HEK293 (cell line): ENCODE measurements around the gene MAP3K20.

Experiments
- CTCF ChIA-PET: fragments of 350-600 bp; formaldehyde crosslinking; extraction: SDS; loops from one replicate; lab custom pipeline; 2021; ENCODE audit warnings: antibody characterized with exemption; lab: Yijun Ruan, JAX
- POLR2A ChIA-PET: fragments of 300-600 bp; formaldehyde crosslinking; extraction: SDS; loops from one replicate; lab custom pipeline; 2020; ENCODE audit warnings: antibody characterized with exemption, inconsistent platforms; lab: Yijun Ruan, JAX
- H3K27ac ChIP-seq: fragments of 200-500 bp; sonication (Bioruptor generic); 2 replicates; pipeline ENCODE4 v1.5.1; 2014; ENCODE audit warnings: low read depth, low read length, control low read depth, inconsistent platforms; ENCODE audit errors: extremely low read depth
- H3K36me3 ChIP-seq, 2 experiments: fragments of 200-500 bp in 1 of 2; sonication (Bioruptor generic) in 1 of 2; 1 replicate in 1 of 2; 2 replicates in 1 of 2; pipeline ENCODE4 v1.5.1; 2014 to 2017; ENCODE audit warnings: inconsistent platforms in 2 of 2, low read length in 2 of 2; ENCODE audit not compliant: control insufficient read depth in 2 of 2, insufficient read depth in 1 of 2
- H3K4me1 ChIP-seq: fragments of 200-500 bp; sonication (Bioruptor generic); 2 replicates; pipeline ENCODE4 v1.5.1; 2014; ENCODE audit warnings: mild to moderate bottlenecking, low read length, inconsistent platforms; ENCODE audit not compliant: control insufficient read depth, insufficient read depth
- H3K4me3 ChIP-seq: 2 replicates; pipeline ENCODE4 v1.5.1; 2011; ENCODE audit warnings: low read depth, mild to moderate bottlenecking, control low read depth, low read length, moderate library complexity
- H3K9me3 ChIP-seq: fragments of 200-500 bp; sonication (Bioruptor generic); 2 replicates; pipeline ENCODE4 v1.5.1; 2014; ENCODE audit warnings: low read depth, low read length, inconsistent platforms; ENCODE audit not compliant: control insufficient read depth, insufficient read depth
- GLIS2 ChIP-seq: fragments of 450-650 bp; formaldehyde crosslinking; IDR thresholded peaks from 2 replicates; pipeline ENCODE4 v1.5.1; 2016; ENCODE audit warnings: missing biosample characterization, missing genetic modification characterization
- IKZF3 ChIP-seq: fragments of 450-650 bp; IDR thresholded peaks from 2 replicates; pipeline ENCODE4 v1.5.0; 2018; ENCODE audit warnings: missing biosample characterization, mild to moderate bottlenecking, missing genetic modification characterization, moderate library complexity
- PATZ1 ChIP-seq: fragments of 450-650 bp; formaldehyde crosslinking; IDR thresholded peaks from 2 replicates; pipeline ENCODE4 v1.5.1; 2016; ENCODE audit warnings: missing biosample characterization, missing genetic modification characterization
- PRDM4 ChIP-seq: fragments of 450-650 bp; formaldehyde crosslinking; IDR thresholded peaks from 2 replicates; pipeline ENCODE4 v1.5.1; 2017; ENCODE audit warnings: missing biosample characterization, missing genetic modification characterization
- SP3 ChIP-seq: fragments of 450-650 bp; formaldehyde crosslinking; IDR thresholded peaks from 2 replicates; pipeline ENCODE4 v1.5.1; 2016; ENCODE audit warnings: missing biosample characterization, missing genetic modification characterization
- ZNF114 ChIP-seq: fragments of 450-650 bp; formaldehyde crosslinking; IDR thresholded peaks from 2 replicates; pipeline ENCODE4 v1.5.0; 2017; ENCODE audit warnings: missing biosample characterization, missing genetic modification characterization
- ZNF138 ChIP-seq: fragments of 450-650 bp; formaldehyde crosslinking; IDR thresholded peaks from 2 replicates; pipeline ENCODE4 v1.5.1; 2016; ENCODE audit warnings: missing biosample characterization, missing genetic modification characterization, borderline replicate concordance
- ZNF146 ChIP-seq: fragments of 450-650 bp; formaldehyde crosslinking; IDR thresholded peaks from 2 replicates; pipeline ENCODE4 v1.5.1; 2016; ENCODE audit warnings: missing biosample characterization, missing genetic modification characterization
- ZNF16 ChIP-seq: fragments of 450-650 bp; formaldehyde crosslinking; IDR thresholded peaks from 2 replicates; pipeline ENCODE4 v1.5.1; 2016; ENCODE audit warnings: low read depth, missing biosample characterization, missing genetic modification characterization
- ZNF221 ChIP-seq: fragments of 450-650 bp; formaldehyde crosslinking; IDR thresholded peaks from 2 replicates; pipeline ENCODE4 v1.5.1; 2017; ENCODE audit warnings: missing biosample characterization, missing genetic modification characterization, borderline replicate concordance
- ZNF292 ChIP-seq: fragments of 450-650 bp; formaldehyde crosslinking; IDR thresholded peaks from 2 replicates; pipeline ENCODE4 v1.5.1; 2016; ENCODE audit warnings: low read depth, missing biosample characterization, missing genetic modification characterization, borderline replicate concordance
- ZNF548 ChIP-seq: fragments of 450-650 bp; formaldehyde crosslinking; IDR thresholded peaks from 2 replicates; pipeline ENCODE4 v1.5.1; 2016; ENCODE audit warnings: missing biosample characterization, missing genetic modification characterization
- ZNF664 ChIP-seq: fragments of 450-650 bp; formaldehyde crosslinking; IDR thresholded peaks from 2 replicates; pipeline ENCODE4 v1.5.1; 2016; ENCODE audit warnings: missing biosample characterization, missing genetic modification characterization
- ZNF785 ChIP-seq: fragments of 450-650 bp; formaldehyde crosslinking; IDR thresholded peaks from 2 replicates; pipeline ENCODE4 v1.5.1; 2016; ENCODE audit warnings: missing biosample characterization, missing genetic modification characterization
- ZSCAN5A ChIP-seq: fragments of 450-650 bp; formaldehyde crosslinking; IDR thresholded peaks from 2 replicates; pipeline ENCODE4 v1.5.1; 2016; ENCODE audit warnings: missing biosample characterization, missing genetic modification characterization
- TF ChIP-seq, protein P1 (sequence below): fragments of 450-650 bp; formaldehyde crosslinking; IDR thresholded peaks from 2 replicates; pipeline ENCODE4 v1.5.1; 2016; ENCODE audit warnings: missing biosample characterization, missing genetic modification characterization
- TF ChIP-seq, protein P2 (sequence below): fragments of 450-650 bp; formaldehyde crosslinking; IDR thresholded peaks from 2 replicates; pipeline ENCODE4 v1.5.1; 2016; ENCODE audit warnings: missing biosample characterization, missing genetic modification characterization, borderline replicate concordance

MAP3K20 gene

DNA sequence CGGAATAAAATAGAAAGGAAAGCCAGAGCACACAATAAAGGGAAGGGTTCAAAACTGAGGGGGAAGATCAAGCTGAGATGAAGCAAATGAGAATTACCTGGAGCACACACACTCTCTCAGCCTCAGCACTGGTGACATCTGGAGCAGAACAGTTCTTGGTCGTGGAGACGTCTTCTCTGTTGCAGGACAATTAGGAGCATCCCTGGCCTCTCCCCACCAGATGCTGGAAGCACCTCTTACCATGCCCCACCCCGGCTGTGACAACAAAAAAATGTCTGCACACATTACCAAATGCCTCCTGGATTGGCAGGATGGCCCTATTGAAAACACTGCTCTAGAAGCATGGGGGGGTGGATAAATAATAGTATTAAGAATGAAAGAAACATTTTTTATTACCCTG is 43.6 kb upstream of the MAP3K20 start:
- Histone ChIP-seq H3K9me3 (no peaks in the 10 kb centered on the region), H3K4me1 (0 out of 2 replicates have a peak, but pooled peaks cover 3% of the 10 kb centered on the region), H3K27ac (no peak overlapping the region), H3K36me3 (no peaks in the 10 kb centered on the region), H3K4me3 (no peak overlapping the region)
- ChIA-PET POLR2A (no interaction called here), CTCF (interaction anchor here (0.9 to 7.2 kb wide), 2 partner anchors 18 to 181 kb away, joined by 5 to 255 read pairs; no protein-coding TSS in a partner anchor)
- TF ChIP-seq ZNF146 (tag by site-specific recombination) (no peak), PRDM4 (tag by site-specific recombination) (no peak), GLIS2 (tag by site-specific recombination) (no peak), ZNF16 (no peak), SP3 (no peak)
- TF ChIP-seq, protein P1, sequence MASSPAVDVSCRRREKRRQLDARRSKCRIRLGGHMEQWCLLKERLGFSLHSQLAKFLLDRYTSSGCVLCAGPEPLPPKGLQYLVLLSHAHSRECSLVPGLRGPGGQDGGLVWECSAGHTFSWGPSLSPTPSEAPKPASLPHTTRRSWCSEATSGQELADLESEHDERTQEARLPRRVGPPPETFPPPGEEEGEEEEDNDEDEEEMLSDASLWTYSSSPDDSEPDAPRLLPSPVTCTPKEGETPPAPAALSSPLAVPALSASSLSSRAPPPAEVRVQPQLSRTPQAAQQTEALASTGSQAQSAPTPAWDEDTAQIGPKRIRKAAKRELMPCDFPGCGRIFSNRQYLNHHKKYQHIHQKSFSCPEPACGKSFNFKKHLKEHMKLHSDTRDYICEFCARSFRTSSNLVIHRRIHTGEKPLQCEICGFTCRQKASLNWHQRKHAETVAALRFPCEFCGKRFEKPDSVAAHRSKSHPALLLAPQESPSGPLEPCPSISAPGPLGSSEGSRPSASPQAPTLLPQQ = no peak

DNA sequence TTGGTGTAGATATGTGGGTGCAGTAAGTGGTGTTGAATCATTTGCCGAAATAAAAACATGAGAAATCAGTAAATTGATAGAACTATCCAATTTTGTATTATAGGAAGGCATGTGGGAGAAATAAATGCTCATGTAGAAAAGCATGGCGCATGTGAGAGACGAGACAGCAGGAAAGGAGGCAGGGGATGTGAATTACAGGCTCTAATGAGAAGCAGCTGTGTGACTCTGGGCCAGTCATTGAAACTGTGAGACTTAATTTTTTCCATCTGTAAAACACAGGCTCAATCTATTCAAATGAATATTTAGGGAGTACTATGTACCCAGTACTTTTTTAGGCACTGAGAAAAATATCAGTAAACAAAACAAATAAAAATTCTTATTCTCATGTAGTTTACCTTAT is 42.6 kb upstream of the MAP3K20 start:
- TF ChIP-seq PATZ1 (tag by site-specific recombination) (no peak), ZNF221 (no peak), ZNF292 (no peak), ZSCAN5A (tag by site-specific recombination) (no peak), IKZF3 (tag by site-specific recombination) (no peak)
- Histone ChIP-seq H3K9me3 (no peaks in the 10 kb centered on the region), H3K36me3 (no peaks in the 10 kb centered on the region), H3K4me1 (peaks cover 3% of the 10 kb centered on the region; the same call in 1 of the 2 replicates), H3K4me3 (no peak overlapping the region), H3K27ac (no peak overlapping the region)
- ChIA-PET CTCF (interaction anchor here (0.7 to 0.9 kb wide), 2 partner anchors 17 to 220 kb away, joined by 3 to 5 read pairs; no protein-coding TSS in a partner anchor), POLR2A (no interaction called here)

DNA sequence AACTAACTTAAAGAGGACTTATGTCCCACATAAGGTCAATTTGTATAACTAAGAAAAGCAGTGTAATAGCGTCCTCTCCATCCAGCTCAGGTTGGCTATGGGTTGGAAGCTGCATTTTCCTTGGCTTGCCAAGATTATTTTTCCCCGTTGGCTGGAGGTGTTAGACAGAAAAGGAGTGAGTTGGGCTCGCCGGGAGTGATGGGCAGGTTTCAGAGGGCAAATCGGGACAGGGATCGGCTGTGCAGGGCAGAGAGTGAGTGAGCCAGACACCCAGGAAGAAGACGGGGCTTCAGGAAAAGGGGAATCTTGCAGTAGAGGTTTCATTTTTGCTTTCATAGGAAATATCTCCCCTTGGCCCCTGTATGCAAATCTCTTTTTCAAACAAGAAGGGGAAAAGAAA is 41.5 kb upstream of the MAP3K20 start:
- no peaks in the 10 kb centered on the region for H3K9me3 ChIP-seq
- H3K4me1 ChIP-seq = peaks cover 3% of the 10 kb centered on the region; the same call in 1 of the 2 replicates
- ChIA-PET POLR2A (no interaction called here), CTCF (interaction anchor here (0.7 kb wide), 1 partner anchor 21 kb away, joined by 3 read pairs; no protein-coding TSS in a partner anchor)
- no peaks in the 10 kb centered on the region for H3K36me3 ChIP-seq
- no peak overlapping the region for H3K4me3 ChIP-seq
- no peak overlapping the region for H3K27ac ChIP-seq
- TF ChIP-seq ZNF785 (tag by site-specific recombination) (no peak), ZNF664 (tag by site-specific recombination) (no peak), ZNF114 (tag by site-specific recombination) (no peak), ZNF138 (no peak), ZNF548 (tag by site-specific recombination) (no peak)
- TF ChIP-seq, protein P2, sequence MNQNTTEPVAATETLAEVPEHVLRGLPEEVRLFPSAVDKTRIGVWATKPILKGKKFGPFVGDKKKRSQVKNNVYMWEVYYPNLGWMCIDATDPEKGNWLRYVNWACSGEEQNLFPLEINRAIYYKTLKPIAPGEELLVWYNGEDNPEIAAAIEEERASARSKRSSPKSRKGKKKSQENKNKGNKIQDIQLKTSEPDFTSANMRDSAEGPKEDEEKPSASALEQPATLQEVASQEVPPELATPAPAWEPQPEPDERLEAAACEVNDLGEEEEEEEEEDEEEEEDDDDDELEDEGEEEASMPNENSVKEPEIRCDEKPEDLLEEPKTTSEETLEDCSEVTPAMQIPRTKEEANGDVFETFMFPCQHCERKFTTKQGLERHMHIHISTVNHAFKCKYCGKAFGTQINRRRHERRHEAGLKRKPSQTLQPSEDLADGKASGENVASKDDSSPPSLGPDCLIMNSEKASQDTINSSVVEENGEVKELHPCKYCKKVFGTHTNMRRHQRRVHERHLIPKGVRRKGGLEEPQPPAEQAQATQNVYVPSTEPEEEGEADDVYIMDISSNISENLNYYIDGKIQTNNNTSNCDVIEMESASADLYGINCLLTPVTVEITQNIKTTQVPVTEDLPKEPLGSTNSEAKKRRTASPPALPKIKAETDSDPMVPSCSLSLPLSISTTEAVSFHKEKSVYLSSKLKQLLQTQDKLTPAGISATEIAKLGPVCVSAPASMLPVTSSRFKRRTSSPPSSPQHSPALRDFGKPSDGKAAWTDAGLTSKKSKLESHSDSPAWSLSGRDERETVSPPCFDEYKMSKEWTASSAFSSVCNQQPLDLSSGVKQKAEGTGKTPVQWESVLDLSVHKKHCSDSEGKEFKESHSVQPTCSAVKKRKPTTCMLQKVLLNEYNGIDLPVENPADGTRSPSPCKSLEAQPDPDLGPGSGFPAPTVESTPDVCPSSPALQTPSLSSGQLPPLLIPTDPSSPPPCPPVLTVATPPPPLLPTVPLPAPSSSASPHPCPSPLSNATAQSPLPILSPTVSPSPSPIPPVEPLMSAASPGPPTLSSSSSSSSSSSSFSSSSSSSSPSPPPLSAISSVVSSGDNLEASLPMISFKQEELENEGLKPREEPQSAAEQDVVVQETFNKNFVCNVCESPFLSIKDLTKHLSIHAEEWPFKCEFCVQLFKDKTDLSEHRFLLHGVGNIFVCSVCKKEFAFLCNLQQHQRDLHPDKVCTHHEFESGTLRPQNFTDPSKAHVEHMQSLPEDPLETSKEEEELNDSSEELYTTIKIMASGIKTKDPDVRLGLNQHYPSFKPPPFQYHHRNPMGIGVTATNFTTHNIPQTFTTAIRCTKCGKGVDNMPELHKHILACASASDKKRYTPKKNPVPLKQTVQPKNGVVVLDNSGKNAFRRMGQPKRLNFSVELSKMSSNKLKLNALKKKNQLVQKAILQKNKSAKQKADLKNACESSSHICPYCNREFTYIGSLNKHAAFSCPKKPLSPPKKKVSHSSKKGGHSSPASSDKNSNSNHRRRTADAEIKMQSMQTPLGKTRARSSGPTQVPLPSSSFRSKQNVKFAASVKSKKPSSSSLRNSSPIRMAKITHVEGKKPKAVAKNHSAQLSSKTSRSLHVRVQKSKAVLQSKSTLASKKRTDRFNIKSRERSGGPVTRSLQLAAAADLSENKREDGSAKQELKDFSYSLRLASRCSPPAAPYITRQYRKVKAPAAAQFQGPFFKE (tag by site-specific recombination) = no peak
